NCI-H187 (cell line): ENCODE measurements around the gene S100A7A.
"Not testable (repeated sequence)": the region's sequence is repeated elsewhere in the genome, so short reads cannot be mapped to it uniquely, and the experiment has no call there.

Experiments
- DNase-seq, 2 experiments: peaks; one replicate each; lab custom pipeline; 2025; lab: John Stamatoyannopoulos, UW

S100A7A gene

DNA sequence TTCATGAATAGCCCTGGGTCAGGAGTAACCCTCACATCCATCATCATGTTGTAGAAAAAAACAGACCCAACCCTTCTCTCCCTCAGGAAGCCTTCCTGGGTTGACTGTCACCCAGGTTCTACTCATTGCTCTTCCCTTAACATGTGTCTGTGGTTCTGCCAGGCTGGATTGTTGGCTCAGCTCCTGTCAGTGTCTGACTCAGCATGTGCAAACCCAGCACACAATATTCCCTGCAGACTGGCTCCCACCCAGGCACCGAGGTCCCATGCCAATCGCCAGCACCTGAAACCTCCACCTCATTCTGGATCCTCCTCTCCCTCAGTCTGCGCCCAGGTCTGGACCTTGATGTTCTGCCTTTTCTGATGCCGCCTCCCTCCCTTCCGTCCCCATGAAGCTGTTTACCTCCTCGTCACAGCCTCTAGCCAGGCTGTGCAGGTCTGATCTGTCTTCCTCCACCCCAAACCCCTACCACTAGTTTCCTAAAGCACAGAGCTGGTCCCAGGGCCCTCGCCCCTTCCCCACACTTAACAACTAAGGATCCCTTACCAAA, 21.1 kb upstream of the S100A7A start:
- no peak for DNase-seq

DNA sequence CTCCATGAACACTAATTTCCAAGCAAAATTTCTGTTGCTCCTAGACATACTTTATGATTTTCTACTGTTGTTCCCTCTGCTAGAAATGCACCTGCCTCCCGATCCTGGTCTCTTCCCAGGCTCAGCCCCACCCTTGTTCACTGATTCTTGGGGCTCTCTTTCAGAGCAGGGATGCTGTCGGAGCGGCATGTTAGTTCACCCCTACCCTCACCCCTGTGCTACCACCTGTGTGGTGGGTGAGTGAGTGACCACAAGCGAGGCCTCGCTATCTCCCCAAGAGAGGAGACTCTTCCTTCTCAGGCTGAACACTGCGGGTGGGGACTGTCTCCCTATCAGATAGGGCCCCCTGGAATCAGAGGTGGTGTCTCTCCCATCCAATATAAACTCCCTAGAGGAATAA, 20.5 kb upstream of the S100A7A start:
- DNase-seq, result no peak

DNA sequence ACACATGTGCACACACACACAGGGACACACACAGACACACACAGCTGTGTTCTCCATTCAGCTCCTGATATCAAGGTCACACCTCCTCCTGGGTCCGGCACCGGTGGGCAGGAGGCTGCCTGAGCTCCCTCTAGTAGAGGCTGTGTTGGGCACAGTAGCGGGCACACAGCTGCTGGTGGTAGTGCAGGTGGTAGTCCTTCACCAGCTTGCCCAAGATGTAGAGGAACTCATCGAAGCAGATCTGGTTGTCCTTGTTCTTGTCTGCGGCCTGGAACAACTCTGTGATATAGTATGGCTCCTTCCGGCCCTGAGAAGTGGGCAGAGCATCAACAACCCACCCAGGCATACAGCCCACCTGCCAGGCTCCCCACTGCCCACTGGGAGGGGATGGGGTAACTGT, 19.9 kb upstream of the S100A7A start:
- DNase-seq, result no peak

DNA sequence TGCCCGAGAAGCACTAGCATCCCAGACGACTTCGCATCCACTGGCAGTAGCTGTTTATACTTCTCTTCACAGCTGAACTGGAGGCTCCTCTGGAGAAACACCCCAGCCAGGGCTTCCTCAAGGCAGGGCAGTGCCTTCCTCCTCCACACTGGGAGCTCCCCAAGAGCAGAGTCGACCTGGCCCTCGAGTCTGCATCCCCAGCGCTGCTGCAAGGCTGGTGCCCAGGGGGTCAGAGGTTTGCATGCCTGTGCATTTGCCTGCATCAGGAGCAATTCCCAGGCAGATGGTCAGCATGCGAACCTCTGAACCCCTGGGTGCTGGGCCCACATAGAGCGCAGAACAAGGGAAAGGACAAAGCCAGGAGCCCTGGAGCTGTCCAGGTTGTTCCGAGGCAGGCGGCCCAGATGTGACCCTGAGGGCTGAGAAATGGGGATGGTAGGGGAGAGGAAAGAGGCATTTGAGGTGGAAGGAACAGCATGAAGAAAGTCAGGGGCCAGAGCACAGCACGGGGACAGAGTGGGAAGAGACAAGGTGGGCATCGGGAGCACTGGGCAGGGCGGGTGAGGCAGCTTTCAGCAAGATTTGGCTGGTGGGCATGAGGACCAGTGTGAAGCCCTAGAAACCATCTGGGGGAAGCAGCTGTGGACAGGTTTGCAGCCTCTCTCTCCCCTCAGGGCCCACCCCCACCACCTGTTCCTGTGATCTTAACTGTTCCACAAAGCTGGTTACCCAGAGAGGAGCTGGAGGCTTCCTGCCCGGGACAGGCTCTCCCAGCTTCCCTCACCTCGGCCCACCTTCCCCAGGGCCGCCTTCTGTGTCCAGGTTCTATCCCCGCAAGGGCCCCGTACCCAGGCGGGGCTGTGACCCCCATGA, 19.0 kb upstream of the S100A7A start:
- no peak for DNase-seq

DNA sequence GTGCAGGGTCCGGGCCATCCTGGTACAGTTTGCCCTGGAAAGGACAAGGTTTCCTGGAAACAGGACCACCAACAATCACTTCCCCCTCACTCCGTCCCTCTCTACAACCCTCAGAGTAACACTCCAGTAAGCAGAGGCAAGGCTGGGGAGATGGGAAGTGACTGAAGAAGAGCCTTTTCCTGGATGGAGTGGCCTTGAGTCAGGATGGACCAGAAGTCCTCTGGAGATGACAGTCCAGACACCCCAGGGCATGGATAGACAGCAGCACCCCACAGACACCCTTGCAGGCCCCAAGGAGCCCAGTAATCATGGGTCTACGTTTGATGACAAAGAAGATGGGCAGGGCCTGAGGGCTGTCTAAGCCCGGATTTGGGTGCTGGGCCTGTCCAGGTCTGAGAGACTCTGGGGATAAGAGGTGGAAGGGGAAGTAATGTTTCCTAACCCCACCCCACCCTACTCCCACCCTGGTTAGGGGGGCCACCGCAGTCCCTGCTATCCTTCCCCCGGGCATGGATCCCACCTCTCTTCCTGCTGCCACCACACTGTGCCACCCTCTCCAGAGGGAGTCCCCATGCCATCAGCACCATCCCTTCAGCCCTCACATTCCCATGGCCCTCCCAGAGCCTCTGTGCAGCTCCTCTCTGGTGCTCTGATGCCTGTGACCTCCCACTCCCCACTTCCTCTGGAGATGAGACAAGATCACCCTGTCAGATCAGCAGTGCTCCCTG, 18.2 kb upstream of the S100A7A start:
- DNase-seq, result no peak

DNA sequence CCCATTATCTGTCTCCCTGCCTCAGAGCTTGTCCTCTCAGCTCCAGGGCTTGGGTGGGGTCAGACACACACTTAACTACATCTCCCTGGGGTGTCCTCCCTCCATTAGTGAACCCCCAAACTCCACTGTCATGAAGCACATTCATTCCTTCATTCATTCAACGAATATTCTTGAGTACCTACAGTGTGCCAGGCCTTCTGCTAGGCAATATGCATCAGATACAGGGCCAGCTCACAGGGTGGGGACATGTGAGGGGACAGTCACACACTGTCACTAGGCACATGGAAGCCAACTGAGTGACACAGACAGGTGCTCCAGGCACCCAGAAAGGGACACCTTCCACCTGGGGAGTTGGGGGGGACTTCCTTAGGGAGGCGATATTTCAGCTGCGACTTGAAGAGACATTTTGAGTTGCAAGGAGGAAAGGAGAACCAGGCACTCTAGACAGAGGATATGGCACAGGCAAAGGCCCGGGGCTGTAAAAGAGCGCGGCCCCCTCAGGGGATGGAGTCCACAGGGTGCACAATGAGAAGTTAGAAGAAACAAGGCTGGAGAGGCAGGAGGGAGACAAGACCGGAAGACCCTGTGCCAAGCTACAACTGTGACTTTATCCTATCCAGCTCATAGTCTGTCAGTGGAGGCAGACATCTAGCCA, 16.8 kb upstream of the S100A7A start:
- no peak for DNase-seq

DNA sequence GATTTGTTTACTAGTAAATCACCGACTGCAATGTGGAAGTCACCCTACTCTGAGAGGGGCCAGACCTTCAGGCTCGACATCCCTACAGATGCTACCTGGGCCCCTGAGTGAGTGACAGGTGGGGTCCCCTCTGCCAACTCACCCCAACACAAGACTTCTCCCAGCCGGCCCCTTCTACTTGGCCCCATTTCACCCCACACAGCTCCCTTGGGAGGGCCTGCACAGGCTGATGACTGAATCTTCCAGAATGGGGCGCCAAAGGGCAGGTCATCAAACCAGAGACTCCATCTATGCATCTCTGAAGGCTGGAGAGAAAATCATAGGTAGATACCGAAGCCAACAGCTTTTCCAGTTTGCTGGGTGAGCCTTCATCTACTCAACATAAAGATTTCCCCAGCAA, 16.1 kb upstream of the S100A7A start:
- no peak for DNase-seq

DNA sequence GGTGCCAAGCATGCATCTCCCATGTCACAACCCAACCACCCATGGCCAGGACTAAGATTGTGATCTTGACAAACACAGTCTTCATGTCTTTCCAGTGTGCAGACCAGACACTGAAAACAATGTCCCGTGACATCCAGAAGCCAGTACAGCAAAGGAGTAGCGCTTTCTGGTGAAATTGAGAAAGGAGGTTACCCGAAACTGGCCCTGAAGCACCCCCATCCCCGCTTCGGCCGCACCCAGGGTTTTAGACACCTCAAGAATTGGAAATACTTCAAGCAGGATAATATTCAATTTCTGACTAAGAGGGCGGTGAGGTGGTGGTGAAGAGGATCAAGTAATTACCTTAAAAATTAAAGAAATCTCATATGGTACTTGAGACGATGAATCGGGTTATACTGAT, 14.9 kb upstream of the S100A7A start:
- DNase-seq, result no peak

DNA sequence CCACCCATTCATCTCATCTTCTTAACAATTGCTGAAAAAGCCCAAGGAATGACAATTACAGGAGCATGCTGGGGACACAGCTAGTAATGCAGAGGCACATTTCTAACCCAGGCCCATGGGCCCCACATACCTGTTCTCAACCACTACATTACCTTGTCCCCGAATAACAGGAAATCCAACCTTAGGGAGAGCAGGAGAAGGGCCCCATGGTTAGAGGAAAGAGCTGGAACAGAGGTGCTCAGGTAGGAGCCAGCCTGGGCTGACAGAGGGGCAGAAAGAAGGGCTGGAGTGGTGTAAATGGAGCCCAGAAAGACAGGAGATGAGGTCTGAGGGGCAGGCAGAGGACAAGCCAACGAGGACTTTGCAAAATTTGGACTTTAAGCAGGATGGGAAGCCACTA, 14.1 kb upstream of the S100A7A start:
- DNase-seq, result no peak

DNA sequence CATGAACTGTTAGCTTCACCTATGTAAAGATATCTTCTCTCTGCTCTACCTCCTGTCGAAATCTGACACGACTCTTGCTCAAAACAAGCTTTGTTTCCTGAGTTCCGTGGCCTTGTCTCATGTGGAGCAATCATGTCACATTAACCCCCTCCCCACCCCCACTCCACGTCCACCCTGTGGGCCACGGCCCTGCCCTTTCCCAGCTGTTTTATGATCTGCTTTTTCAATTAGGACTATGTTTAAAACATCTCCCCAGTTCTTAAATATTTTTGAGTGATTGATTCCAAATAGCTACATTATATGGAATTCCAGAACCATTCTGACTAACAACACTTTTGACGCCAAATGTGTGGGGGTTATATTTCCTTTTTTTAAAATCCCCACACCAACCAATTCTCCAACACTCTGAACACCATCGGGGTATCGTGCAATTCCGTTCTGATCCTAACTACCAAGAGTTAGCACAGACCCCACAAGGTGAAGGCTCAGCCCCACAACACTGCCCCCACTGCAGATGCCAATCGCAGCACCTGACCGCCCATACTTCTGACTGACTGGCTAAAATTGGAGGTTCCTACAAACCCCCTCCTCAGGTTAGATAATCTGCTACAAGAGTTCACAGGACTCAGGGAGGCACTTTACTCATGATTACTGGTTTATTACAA, 12.8 kb upstream of the S100A7A start:
- DNase-seq, result peak in 1 of 2 experiments; percentile 52

DNA sequence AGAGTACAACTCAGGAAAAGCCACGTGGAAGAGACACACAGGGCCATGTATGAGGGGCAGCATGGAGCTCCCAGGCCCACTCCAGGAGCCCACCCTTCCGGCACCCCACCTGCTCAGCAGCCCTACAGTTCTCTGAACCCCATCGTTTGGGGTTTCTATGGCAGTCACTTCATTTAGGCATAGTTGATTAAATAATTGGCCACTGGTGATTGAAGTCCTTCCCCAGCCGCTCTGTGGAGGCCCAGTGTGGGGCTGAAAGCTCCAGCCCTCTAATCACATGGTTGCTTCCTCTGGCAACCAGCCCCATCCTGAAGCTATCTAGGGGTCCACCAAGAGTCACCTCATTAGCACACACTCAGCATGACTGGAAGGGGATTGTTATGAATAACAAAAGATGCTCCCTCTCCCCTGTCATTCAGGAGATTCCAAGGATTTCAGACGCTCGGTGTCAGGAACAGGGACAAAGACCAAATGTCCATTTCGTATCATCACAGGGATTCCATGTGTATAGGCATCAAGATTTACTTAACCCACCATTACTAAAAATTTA, 12.2 kb upstream of the S100A7A start:
- no peak for DNase-seq

DNA sequence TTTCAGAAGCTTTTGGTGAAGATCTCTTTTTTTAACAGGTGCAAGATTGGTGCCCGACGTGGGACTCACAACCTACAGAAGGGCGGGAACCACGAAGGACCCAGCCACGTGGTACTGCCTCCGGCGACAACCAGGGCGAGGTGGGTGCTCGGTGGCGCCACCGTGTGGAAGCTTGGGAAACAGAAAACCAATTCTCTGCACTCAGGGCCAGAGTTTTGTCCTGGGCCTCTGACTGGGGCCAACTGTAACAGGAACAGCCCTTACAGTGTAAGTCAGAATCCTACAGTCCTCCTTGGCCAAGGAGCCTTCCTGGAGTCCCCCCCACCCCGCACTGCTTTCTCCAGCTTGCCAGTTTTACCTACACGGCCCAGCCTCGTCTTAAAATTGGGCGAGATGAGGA, 11.6 kb upstream of the S100A7A start:
- no peak for DNase-seq

DNA sequence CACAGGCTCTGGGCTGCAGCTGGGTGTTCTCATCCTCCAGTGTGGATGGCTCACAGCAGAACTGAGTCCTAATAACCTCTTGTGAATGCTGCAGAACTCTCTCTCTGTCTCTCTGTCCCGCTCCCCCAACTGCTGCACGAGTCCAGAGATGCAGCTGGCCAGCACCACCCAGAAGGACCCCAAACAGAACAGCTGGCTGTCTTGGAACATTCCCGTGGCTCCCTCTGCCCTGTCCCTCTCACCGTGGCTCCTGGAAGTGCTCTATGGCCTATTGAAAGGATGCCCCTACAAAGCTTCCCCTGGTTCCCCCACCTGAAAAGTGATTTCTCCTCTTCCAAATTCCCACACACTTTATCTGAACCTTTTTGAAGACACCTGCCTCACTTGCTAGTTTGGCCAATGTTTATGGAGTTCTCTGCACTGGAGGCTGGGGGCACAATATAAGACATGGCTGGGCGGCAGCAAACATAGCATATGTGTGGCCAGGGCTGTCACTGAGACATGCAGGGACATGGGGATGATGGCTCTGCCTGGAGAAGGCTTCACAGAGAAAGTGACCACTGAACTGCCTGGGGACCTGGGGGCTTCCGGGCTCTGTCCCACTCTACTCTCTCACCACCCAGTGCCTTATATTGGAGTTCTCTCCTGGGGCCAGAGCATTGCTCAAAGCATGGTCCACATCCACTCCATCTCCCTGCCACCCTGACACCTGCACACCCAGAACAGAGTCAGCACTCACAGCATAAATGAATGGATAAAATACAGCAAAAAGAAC, 10.3 kb upstream of the S100A7A start:
- not testable (repeated sequence) for DNase-seq

DNA sequence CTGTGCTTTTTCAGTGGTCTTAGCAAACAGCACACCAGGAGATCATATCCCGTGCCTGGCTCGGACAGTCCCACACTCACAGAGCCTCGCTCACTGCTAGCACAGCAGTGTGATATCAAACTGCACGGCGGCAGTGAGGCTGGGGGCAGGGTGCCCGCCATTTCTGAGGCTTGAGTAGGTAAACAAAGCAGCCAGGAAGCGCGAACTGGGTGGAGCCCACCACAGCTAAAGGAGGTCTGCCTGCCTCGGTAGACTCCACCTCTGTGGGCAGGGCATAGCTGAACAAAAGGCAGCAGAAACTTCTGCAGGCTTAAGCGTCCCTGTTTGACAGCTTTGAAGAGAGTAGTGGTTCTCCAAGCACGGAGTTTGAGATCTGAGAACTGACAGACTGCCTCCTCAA, 9.0 kb upstream of the S100A7A start:
- DNase-seq, result not testable (repeated sequence)

DNA sequence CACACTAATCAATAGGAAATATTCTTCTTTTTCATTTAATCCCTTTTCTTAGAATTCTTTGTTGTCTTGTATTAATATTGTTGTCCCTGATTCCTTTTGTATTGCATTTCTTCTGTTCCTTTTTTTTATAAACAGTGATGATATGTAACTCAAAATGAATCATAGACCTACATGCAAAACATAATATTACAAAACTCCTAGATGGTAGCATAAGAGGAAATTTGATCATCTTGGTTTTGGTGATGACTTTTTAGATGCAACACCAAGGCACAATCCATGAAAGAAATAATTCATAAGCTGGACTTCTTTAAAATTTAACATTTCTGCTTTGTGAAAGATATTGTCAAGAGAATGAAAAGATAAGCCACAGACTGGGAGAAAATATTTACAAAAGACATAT, 2.4 kb upstream of the S100A7A start:
- DNase-seq, result not testable (repeated sequence)

DNA sequence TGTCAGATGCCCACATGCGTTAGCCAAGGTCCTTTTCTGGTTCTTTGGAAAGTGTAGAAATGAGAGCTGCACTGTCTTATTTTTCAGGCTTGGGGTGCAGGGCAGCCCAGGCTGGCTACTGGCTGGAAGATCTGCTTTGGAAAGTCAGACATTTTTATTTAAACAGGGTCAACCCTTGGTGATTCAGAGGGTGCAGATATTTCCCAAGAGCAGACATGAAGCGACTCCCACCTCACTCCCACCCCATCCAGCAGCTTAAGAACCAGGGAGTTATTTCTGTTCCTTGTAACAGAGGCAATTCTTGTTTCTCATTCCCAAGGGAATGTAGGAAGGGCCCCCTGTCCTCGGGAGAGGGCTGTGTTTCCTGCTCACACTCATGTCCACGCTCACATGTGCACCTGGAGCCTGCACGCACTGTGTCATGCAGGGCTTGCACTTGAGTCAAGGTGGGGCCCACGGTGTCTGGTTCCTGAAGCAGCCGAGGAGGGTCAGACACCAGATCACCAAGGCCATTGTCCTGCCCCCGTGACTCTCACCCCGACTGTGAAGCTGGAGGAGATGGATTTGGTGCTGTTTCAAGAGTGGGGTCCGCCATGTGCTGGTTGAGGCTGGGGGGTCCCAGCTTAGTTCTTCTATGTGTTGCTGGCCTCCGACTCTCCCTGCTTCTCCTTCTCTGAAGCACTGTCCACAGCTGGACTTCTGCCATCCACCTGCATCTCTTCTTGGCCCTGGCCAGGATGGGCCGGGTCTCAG, 992 bp downstream of the S100A7A start:
- no peak for DNase-seq

DNA sequence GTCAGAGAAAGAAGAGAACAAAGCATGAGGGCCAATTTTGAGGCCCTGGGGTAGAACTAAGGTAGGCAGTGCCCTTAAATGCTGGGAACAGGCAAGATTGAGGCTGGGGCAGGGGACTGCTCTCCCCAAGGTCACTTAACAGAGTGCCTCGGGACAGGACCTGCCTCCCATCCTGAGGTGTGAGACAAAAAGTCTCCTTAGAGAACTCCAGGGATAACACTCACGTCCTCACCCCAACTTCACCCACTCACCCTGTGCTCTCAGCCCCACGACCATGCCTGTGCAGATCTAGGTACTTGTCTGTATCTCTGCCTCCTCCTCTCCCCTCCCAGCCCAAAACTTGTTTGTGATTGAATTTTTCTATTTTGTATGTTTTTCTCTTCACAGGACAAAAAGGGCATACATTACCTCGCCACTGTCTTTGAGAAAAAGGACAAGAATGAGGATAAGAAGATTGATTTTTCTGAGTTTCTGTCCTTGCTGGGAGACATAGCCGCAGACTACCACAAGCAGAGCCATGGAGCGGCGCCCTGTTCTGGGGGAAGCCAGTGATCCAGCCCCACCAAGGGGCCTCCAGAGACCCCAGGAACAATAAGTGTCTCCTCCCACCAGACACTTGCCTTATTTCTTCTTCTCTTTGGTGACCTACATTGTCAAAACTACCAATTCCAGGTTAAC, 2.6 kb downstream of the S100A7A start:
- DNase-seq, result not testable (repeated sequence)

DNA sequence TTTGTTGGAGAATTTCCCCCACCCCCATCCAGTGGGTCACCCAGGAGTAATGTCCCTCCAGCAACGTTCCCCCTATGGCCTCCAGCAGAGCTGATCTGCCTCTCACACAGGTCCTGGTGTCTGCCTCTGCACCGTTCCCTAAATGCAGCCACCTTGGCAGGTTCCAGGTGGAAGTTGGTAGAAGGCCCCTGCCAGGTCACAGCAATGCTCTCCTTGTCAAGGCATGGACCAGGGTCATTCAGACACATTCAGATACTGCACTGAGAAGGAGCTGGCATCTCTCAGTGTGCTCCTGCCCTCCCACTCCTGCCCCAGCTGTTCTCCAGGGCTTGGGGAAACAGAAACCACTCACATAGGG, 3.1 kb downstream of the S100A7A start:
- DNase-seq, result not testable (repeated sequence)

DNA sequence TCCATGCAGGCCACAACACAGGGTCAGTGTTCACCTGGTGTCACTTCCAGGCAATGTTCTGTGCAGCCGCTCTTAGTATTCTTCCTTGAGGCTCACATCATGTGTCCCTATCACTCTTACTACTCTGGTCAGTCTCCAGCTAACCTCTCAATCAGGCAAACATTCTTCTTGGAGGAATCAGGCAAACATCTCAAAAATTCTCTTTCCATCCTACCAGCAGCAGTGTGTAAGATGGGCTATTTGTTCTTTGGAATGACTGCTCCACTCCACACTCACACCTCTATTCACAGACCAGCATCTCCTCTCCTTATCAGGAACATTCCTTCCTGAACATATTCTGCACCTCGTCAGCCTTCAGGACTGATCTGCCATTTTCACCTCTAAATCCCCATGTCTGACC, 4.0 kb downstream of the S100A7A start:
- DNase-seq, result no peak
